Transverse colon (tissue), 4 donors: ENCODE results near the gene CHGA. TPM values are rescaled to one million over a fixed set of nuclear protein-coding genes. Genes with fewer than 3 reads are reported as not detected.

Source experiments
- DNase-seq: peaks from one replicate; pipeline ENCODE4 v3.0.0-alpha.2; 2019
- H3K27ac ChIP-seq, 4 donors: fragments of 200-600 bp; sonication (generic); 2 replicates each; pipeline ENCODE4 v1.5.1; 2016 to 2018; ENCODE audit warnings: inconsistent platforms in 4 of 4
- H3K27me3 ChIP-seq: fragments of 200-600 bp; sonication (generic); 2 replicates; pipeline ENCODE4 v1.5.1; 2017; ENCODE audit warnings: inconsistent platforms
- H3K36me3 ChIP-seq, 4 donors: fragments of 200-600 bp; sonication (generic); 2 replicates each; pipeline ENCODE4 v1.5.1; 2017 to 2019; ENCODE audit warnings: inconsistent platforms in 4 of 4
- H3K4me1 ChIP-seq, 4 donors: fragments of 200-600 bp; sonication (generic); 2 replicates each; pipeline ENCODE4 v1.5.1; 2017 to 2020; ENCODE audit warnings: inconsistent platforms in 4 of 4
- H3K4me3 ChIP-seq, 4 donors: fragments of 200-600 bp; sonication (generic); 1 replicate in 1 of 4; 2 replicates in 3 of 4; pipeline versions ENCODE4 v1.5.1 to v1.6.1; 2017 to 2019; ENCODE audit warnings: inconsistent platforms in 4 of 4
- H3K9me3 ChIP-seq, 2 donors: fragments of 200-600 bp; sonication (generic); 2 replicates each; pipeline ENCODE4 v1.5.1; 2017 to 2019; ENCODE audit warnings: inconsistent platforms in 2 of 2
- EP300 ChIP-seq: sonication (generic); formaldehyde crosslinking; IDR thresholded peaks from one replicate; pipeline ENCODE4 v1.6.1; 2017; ENCODE audit warnings: antibody characterized with exemption, low read depth
- POLR2A ChIP-seq: fragments of 450-650 bp; IDR thresholded peaks from one replicate; pipeline ENCODE4 v1.6.1; 2016; ENCODE audit warnings: antibody characterized with exemption, mild to moderate bottlenecking, moderate library complexity
- POLR2AphosphoS5 ChIP-seq, 3 donors: sonication (generic); formaldehyde crosslinking; IDR thresholded peaks; one replicate each; pipeline ENCODE4 v1.6.1; 2016; ENCODE audit warnings: antibody characterized with exemption in 3 of 3
- WGBS, 2 donors: methylation state at CpG; one replicate each; pipeline ENCODE4 v1.1.5; 2018; ENCODE audit warnings: low coverage in 1 of 2; 5-methylcytosine and 5-hydroxymethylcytosine counted together
- in situ Hi-C, 4 donors: fragments of 200-750 bp; cut with MboI; loops; one replicate each; pipeline versions ENCODE4 v1.15.0 to v1.15.1; 2017; ENCODE audit warnings: low sequenced_read_pairs in 3 of 4, low pct_ligation_motif_present in 1 of 4, low pct_unique_long_range_greater_than_20kb in 1 of 4
- intact Hi-C: fragments of 100-400 bp; cut with DNase I; formaldehyde crosslinking; loops from one replicate; pipeline ENCODE4 v1.15.1; 2023; ENCODE audit warnings: low total_unique reads
- total RNA-seq, 4 donors: library from RNA; depleted of rRNA; stranded (reverse); fragments of >200 nt; gene quantifications; one replicate each; pipeline ENCODE4 v1.1.0, GENCODE V29; 2016
- TF ChIP-seq, protein P1 (sequence below), 5 experiments: fragments of 200-600 bp in 3 of 5; fragments of 450-650 bp in 2 of 5; sonication (generic) in 3 of 5; IDR thresholded peaks; 1 replicate in 2 of 5; 2 replicates in 3 of 5; pipeline ENCODE4 v1.5.1; 2016 to 2017; ENCODE audit warnings: antibody characterized with exemption in 5 of 5, inconsistent platforms in 3 of 5, mild to moderate bottlenecking in 2 of 5, moderate library complexity in 1 of 5

Gene CHGA
- total RNA-seq, 4 donors from 2014 or later = 9.2 to 215 (median 40.7) TPM

DNA sequence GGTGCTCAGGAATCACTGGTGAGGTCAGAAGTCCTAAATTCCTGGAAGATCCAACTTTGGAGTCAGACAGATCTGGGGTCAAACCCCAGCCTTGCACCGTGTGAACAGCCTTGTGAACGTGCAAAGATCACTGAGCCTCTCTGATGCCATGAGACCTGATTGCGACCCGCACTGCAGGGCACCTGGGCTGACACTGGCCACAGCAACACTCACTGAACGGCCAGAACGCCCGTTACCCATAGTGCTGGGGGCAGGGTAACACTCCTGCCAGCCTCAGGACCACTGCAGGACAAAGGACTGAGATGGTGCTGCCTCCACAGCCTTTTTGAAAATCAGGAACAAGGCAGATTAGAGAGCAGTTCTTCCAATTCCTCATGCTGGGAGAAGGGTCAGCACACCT lies 28.3 kb downstream of the CHGA start:
- no peaks in the 10 kb centered on the region for H3K9me3 ChIP-seq
- no peak for TF ChIP-seq EP300
- TF ChIP-seq POLR2A = no peak
- no peak for TF ChIP-seq POLR2AphosphoS5 (IDR thresholded peaks at IDR 0.05)
- TF ChIP-seq, protein P1, sequence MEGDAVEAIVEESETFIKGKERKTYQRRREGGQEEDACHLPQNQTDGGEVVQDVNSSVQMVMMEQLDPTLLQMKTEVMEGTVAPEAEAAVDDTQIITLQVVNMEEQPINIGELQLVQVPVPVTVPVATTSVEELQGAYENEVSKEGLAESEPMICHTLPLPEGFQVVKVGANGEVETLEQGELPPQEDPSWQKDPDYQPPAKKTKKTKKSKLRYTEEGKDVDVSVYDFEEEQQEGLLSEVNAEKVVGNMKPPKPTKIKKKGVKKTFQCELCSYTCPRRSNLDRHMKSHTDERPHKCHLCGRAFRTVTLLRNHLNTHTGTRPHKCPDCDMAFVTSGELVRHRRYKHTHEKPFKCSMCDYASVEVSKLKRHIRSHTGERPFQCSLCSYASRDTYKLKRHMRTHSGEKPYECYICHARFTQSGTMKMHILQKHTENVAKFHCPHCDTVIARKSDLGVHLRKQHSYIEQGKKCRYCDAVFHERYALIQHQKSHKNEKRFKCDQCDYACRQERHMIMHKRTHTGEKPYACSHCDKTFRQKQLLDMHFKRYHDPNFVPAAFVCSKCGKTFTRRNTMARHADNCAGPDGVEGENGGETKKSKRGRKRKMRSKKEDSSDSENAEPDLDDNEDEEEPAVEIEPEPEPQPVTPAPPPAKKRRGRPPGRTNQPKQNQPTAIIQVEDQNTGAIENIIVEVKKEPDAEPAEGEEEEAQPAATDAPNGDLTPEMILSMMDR (IDR thresholded peaks at IDR 0.05) = no peak
- no peak for DNase-seq
- intact Hi-C loops (loop anchor here (2.0 to 5.0 kb wide), 2 partner anchors 166 to 188 kb away; partner anchors contain the start of gene ITPK1), in situ Hi-C loops (loop anchor here in 3 of 4 donors (5.0 to 10.0 kb wide), 3 partner anchors 184 to 194 kb away; no protein-coding TSS in a partner anchor)
- H3K36me3 ChIP-seq = peaks cover 0 to 11% (median 0%) of the 10 kb centered on the region in 4 donors
- H3K27ac ChIP-seq = no peak overlapping the region
- no peaks in the 10 kb centered on the region for H3K27me3 ChIP-seq
- 96% methylated on average over 7 of the region's 7 CpGs; no CpG with 5 or more reads in 1 of the 2 donors for WGBS, 2 donors
- no peak overlapping the region for H3K4me3 ChIP-seq
- H3K4me1 ChIP-seq = peaks cover 0 to 9% (median 3%) of the 10 kb centered on the region in 4 donors

DNA sequence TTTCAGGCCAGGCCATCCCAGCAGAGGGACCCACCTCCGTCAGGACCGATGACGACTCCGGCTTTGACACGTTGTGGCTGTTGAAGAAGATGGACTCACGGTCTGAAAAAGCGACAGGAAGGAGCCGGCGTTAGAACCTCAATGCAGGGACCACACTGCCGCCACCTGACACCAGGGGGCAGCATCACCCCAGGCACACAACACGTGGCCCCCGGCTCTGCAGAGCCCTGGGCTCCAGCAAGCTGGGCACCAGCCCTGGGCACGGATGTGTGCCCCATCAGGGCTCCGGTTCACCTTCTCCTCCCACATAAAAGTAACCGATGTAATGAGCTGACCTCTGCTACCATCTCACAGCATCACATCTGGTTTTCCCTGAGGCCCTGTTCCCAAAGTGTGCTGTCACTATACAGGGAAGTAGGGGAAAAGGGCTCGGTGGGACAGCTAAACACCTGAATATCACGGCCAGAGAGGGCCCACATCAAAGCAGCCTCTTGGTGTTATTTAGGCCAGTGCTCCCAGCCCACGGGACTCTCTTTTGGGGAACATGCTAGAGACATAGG lies 29.0 kb downstream of the CHGA start:
- peaks cover 0 to 5% (median 0%) of the 10 kb centered on the region in 4 donors for H3K4me1 ChIP-seq
- TF ChIP-seq, protein P1 (IDR thresholded peaks at IDR 0.05) = peak; percentile 93 to 97 (median 95)
- TF ChIP-seq POLR2AphosphoS5 (IDR thresholded peaks at IDR 0.05) = no peak
- peaks cover 0 to 11% (median 0%) of the 10 kb centered on the region in 4 donors for H3K36me3 ChIP-seq
- 16% methylated on average over 17 of the region's 18 CpGs; no CpG with 5 or more reads in 1 of the 2 donors for WGBS, 2 donors
- H3K27me3 ChIP-seq = no peaks in the 10 kb centered on the region
- H3K9me3 ChIP-seq = no peaks in the 10 kb centered on the region
- intact Hi-C loops = loop anchor here (2.0 to 5.0 kb wide), 2 partner anchors 165 to 187 kb away; partner anchors contain the start of gene ITPK1
- in situ Hi-C loops = loop anchor here in 3 of 4 donors (5.0 to 10.0 kb wide), 3 partner anchors 183 to 193 kb away; no protein-coding TSS in a partner anchor
- peak; percentile 84 for DNase-seq
- no peak overlapping the region for H3K27ac ChIP-seq
- H3K4me3 ChIP-seq = no peak overlapping the region

DNA sequence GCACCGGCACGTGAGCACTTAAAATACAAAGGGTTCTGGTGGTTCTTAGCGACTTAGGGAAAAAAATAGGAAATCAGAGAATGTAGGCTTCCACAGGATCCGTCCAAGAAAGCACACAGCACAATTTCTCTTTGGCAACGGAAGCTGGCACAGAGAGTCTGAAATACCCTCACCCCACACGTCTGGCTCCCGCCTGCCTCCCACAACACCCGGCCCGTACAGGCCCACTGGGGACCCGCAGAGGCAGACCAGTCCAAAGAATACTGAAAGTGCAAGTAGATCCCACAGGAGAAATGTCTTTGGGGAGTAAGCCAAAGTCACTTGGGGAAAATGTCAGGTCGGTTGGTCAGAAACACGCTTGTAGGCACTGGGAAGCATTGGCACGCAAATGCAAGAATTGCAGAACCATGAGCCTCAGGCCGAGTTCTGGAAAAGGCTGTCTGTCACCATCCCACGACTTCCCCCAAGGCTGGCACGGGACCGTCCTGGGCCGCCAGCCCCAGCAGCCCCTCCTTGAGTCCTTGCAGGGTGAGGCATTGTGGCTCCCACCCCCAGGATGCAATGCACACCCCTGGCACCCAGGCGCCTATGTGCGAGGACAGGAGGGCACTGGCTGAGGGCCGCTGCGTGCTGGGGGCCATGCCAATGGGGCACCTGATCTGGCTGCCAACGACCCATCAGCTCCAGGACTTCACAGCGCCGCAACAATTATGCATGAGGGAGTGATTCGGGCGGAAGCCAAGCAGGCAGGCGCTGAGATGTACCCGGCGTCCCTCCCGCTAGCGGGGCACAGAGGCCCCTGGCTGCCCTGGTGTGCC lies 29.7 kb downstream of the CHGA start:
- Histone ChIP-seq H3K4me1 (peaks cover 0 to 5% (median 0%) of the 10 kb centered on the region in 4 donors), H3K4me3 (no peak overlapping the region), H3K9me3 (no peaks in the 10 kb centered on the region), H3K36me3 (peaks cover 0 to 11% (median 0%) of the 10 kb centered on the region in 4 donors), H3K27ac (no peak overlapping the region), H3K27me3 (no peaks in the 10 kb centered on the region)
- 90% methylated on average over 26 of the region's 32 CpGs; no CpG with 5 or more reads in 1 of the 2 donors for WGBS, 2 donors
- no peak for DNase-seq
- intact Hi-C loops (loop anchor here (5.0 kb wide), 1 partner anchor 165 kb away; the partner anchor contains the start of gene ITPK1), in situ Hi-C loops (loop anchor here in 3 of 4 donors (5.0 to 10.0 kb wide), 3 partner anchors 182 to 192 kb away; no protein-coding TSS in a partner anchor)
- no peak for TF ChIP-seq POLR2AphosphoS5 (IDR thresholded peaks at IDR 0.05)
- TF ChIP-seq POLR2A = no peak
- TF ChIP-seq EP300 = no peak
- TF ChIP-seq, protein P1 (IDR thresholded peaks at IDR 0.05) = no peak

DNA sequence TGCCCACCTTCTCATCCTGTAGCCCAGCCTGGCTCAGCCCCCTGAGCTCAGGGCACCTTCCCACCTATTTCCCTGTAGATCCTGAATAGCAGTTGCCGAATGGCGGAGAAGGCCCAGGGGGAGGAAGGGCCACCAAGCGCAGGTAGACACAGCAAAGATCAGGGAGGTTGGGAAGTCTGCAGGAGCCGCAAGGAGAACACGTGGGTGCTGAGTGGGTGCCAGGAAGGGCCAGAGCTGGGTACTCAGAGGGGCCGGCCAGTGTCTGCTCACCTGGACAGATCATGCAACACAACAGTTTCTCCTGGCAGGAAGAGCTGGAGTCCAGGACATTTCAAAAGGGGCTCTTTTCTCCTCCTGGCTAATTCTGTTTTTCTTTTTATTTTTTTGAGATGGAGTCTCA lies 30.6 kb downstream of the CHGA start:
- Histone ChIP-seq H3K36me3 (peaks cover 0 to 11% (median 0%) of the 10 kb centered on the region in 4 donors), H3K27me3 (no peaks in the 10 kb centered on the region), H3K27ac (no peak overlapping the region), H3K9me3 (no peaks in the 10 kb centered on the region), H3K4me3 (no peak overlapping the region), H3K4me1 (peaks cover 0 to 5% (median 0%) of the 10 kb centered on the region in 4 donors)
- no peak for DNase-seq
- 91 to 93% methylated on average over 3 to 6 of the region's 6 CpGs for WGBS, 2 donors
- intact Hi-C loops = loop anchor here (5.0 kb wide), 1 partner anchor 164 kb away; the partner anchor contains the start of gene ITPK1
- in situ Hi-C loops = loop anchor here in 3 of 4 donors (5.0 to 10.0 kb wide), 3 partner anchors 181 to 191 kb away; no protein-coding TSS in a partner anchor
- TF ChIP-seq, protein P1 (IDR thresholded peaks at IDR 0.05) = no peak
- TF ChIP-seq EP300 (no peak), POLR2A (no peak), POLR2AphosphoS5 (IDR thresholded peaks at IDR 0.05) (no peak)
